Measurements from ENCODE around the gene THAP7. TPM values are rescaled to one million over a fixed set of nuclear protein-coding genes. Genes with fewer than 3 reads are reported as not detected.

THAP7 gene
- total and polyA plus RNA-seq, 2 experiments from 2014 or later, result 21.8 to 25.9 TPM

DNA sequence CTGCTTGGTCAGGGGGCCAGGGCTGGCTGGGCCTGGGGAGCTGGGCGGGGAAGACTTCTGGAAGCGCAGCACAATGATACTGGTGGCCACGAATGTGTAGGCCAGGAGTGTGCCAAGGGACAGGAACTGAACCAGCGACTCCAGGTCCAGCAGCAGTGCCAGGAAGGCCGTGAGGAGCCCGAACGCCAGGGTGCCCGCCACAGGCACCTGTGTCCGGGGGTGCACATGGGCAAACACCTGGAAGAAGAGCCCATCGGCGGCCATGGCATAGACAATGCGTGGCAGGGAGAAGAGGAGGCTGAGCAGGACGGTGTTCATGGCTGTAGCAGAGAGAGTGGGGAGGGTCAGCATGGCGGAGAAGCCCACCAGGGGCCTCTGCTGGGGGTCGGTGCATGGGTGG lies 28.1 kb upstream of the THAP7 start:
- H3K9me3 Mint-ChIP-seq, result no peaks in the 10 kb centered on the region; the same call in 2 of the 3 replicates
- H3K4me3 Mint-ChIP-seq, result no peak overlapping the region
- no peak for ATAC-seq
- Histone ChIP-seq H3K9me2 (ENCODE audit: insufficient read depth) (no peaks in the 10 kb centered on the region), H3K27me3 (ENCODE audit: insufficient read depth) (peaks cover 26% of the 10 kb centered on the region), H3K36me3 (ENCODE audit: insufficient read depth) (no peaks in the 10 kb centered on the region), H3K79me2 (replicated peaks; ENCODE audit: insufficient read depth) (no peaks in the 10 kb centered on the region), H3K27ac (ENCODE audit: low read depth) (no peak overlapping the region), H2AFZ (no peak overlapping the region), H4K20me1 (replicated peaks; ENCODE audit: insufficient read depth) (no peaks in the 10 kb centered on the region), H3F3A (replicated peaks; ENCODE audit: low read depth) (no peaks in the 10 kb centered on the region), H3K4me1 (ENCODE audit: insufficient read depth) (peaks cover 3% of the 10 kb centered on the region; the same call in 1 of the 2 replicates), H3K4me2 (no peak overlapping the region), H3K4me3 (no peak overlapping the region)
- no peaks in the 10 kb centered on the region for H3K36me3 Mint-ChIP-seq (ENCODE audit: low read depth)
- no peak overlapping the region for H3K27ac Mint-ChIP-seq
- DNase-seq (ENCODE audit: low spot score), result no peak
- H3K27me3 Mint-ChIP-seq (ENCODE audit: insufficient read depth, low read depth, poor library complexity), result peaks cover 34% of the 10 kb centered on the region
- TF ChIP-seq, protein P1, sequence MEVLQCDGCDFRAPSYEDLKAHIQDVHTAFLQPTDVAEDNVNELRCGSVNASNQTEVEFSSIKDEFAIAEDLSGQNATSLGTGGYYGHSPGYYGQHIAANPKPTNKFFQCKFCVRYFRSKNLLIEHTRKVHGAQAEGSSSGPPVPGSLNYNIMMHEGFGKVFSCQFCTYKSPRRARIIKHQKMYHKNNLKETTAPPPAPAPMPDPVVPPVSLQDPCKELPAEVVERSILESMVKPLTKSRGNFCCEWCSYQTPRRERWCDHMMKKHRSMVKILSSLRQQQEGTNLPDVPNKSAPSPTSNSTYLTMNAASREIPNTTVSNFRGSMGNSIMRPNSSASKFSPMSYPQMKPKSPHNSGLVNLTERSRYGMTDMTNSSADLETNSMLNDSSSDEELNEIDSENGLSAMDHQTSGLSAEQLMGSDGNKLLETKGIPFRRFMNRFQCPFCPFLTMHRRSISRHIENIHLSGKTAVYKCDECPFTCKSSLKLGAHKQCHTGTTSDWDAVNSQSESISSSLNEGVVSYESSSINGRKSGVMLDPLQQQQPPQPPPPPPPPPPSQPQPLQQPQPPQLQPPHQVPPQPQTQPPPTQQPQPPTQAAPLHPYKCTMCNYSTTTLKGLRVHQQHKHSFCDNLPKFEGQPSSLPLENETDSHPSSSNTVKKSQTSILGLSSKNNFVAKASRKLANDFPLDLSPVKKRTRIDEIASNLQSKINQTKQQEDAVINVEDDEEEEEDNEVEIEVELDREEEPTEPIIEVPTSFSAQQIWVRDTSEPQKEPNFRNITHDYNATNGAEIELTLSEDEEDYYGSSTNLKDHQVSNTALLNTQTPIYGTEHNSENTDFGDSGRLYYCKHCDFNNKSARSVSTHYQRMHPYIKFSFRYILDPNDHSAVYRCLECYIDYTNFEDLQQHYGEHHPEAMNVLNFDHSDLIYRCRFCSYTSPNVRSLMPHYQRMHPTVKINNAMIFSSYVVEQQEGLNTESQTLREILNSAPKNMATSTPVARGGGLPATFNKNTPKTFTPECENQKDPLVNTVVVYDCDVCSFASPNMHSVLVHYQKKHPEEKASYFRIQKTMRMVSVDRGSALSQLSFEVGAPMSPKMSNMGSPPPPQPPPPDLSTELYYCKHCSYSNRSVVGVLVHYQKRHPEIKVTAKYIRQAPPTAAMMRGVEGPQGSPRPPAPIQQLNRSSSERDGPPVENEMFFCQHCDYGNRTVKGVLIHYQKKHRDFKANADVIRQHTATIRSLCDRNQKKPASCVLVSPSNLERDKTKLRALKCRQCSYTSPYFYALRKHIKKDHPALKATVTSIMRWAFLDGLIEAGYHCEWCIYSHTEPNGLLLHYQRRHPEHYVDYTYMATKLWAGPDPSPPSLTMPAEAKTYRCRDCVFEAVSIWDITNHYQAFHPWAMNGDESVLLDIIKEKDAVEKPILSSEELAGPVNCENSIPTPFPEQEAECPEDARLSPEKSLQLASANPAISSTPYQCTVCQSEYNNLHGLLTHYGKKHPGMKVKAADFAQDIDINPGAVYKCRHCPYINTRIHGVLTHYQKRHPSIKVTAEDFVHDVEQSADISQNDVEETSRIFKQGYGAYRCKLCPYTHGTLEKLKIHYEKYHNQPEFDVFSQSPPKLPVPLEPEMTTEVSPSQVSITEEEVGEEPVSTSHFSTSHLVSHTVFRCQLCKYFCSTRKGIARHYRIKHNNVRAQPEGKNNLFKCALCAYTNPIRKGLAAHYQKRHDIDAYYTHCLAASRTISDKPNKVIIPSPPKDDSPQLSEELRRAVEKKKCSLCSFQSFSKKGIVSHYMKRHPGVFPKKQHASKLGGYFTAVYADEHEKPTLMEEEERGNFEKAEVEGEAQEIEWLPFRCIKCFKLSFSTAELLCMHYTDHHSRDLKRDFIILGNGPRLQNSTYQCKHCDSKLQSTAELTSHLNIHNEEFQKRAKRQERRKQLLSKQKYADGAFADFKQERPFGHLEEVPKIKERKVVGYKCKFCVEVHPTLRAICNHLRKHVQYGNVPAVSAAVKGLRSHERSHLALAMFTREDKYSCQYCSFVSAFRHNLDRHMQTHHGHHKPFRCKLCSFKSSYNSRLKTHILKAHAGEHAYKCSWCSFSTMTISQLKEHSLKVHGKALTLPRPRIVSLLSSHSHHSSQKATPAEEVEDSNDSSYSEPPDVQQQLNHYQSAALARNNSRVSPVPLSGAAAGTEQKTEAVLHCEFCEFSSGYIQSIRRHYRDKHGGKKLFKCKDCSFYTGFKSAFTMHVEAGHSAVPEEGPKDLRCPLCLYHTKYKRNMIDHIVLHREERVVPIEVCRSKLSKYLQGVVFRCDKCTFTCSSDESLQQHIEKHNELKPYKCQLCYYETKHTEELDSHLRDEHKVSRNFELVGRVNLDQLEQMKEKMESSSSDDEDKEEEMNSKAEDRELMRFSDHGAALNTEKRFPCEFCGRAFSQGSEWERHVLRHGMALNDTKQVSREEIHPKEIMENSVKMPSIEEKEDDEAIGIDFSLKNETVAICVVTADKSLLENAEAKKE (CRISPR knock-in tag; IDR thresholded peaks at IDR 0.05), result no peak
- TF ChIP-seq POLR2AphosphoS5 (IDR thresholded peaks at IDR 0.05; ENCODE audit: low read depth) (no peak), JUNB (IDR thresholded peaks at IDR 0.05; ENCODE audit: unreplicated experiment) (no peak), ZNF331 (CRISPR knock-in tag; IDR thresholded peaks at IDR 0.05; ENCODE audit: low read depth) (no peak), STAT1 (IDR thresholded peaks at IDR 0.05; ENCODE audit: unreplicated experiment) (no peak), CREB1 (CRISPR knock-in tag; IDR thresholded peaks at IDR 0.05; ENCODE audit: low read depth) (no peak), EZH2phosphoT487 (IDR thresholded peaks at IDR 0.05; ENCODE audit: unreplicated experiment) (no peak)
- TF ChIP-seq, protein P2, sequence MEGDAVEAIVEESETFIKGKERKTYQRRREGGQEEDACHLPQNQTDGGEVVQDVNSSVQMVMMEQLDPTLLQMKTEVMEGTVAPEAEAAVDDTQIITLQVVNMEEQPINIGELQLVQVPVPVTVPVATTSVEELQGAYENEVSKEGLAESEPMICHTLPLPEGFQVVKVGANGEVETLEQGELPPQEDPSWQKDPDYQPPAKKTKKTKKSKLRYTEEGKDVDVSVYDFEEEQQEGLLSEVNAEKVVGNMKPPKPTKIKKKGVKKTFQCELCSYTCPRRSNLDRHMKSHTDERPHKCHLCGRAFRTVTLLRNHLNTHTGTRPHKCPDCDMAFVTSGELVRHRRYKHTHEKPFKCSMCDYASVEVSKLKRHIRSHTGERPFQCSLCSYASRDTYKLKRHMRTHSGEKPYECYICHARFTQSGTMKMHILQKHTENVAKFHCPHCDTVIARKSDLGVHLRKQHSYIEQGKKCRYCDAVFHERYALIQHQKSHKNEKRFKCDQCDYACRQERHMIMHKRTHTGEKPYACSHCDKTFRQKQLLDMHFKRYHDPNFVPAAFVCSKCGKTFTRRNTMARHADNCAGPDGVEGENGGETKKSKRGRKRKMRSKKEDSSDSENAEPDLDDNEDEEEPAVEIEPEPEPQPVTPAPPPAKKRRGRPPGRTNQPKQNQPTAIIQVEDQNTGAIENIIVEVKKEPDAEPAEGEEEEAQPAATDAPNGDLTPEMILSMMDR (conservative IDR thresholded peaks at IDR 0.05; ENCODE audit: low read depth in 2 of 2), result no peak
- H3K4me1 Mint-ChIP-seq, result peaks cover 8% of the 10 kb centered on the region
